Spleen (tissue), 11 donors: ENCODE data around the gene CALN1. TPM values are rescaled to one million over a fixed set of nuclear protein-coding genes. Genes with fewer than 3 reads are reported as not detected.

ENCODE experiments used
- DNase-seq: peaks from one replicate; pipeline ENCODE4 v3.0.0-alpha.2; 2020
- H3K27ac ChIP-seq, 8 donors: fragments of 200-600 bp; sonication (generic) in 7 of 8; 1 replicate in 4 of 8; 2 replicates in 4 of 8; pipeline versions ENCODE4 v1.5.0 to v1.8.0; 2016 to 2021; ENCODE audit warnings: inconsistent platforms in 4 of 8, mild to moderate bottlenecking in 4 of 8, moderate library complexity in 1 of 8
- H3K27me3 ChIP-seq, 7 donors: fragments of 200-600 bp; sonication (generic) in 6 of 7; replicated peaks in 1 of 7; 1 replicate in 4 of 7; 2 replicates in 3 of 7; pipeline versions ENCODE4 v1.5.0 to v1.8.0; 2016 to 2021; ENCODE audit warnings: inconsistent platforms in 3 of 7, mild to moderate bottlenecking in 1 of 7
- H3K36me3 ChIP-seq, 6 donors: fragments of 200-600 bp; sonication (generic) in 5 of 6; 1 replicate in 4 of 6; 2 replicates in 2 of 6; pipeline versions ENCODE4 v1.5.0 to v1.8.0; 2016 to 2021; ENCODE audit warnings: inconsistent platforms in 2 of 6
- H3K4me1 ChIP-seq, 6 donors: fragments of 200-600 bp; sonication (generic) in 5 of 6; 1 replicate in 3 of 6; 2 replicates in 3 of 6; pipeline versions ENCODE4 v1.5.0 to v1.8.0; 2016 to 2021; ENCODE audit warnings: inconsistent platforms in 3 of 6
- H3K4me3 ChIP-seq, 8 donors: fragments of 200-600 bp; sonication (generic) in 7 of 8; 1 replicate in 4 of 8; 2 replicates in 4 of 8; pipeline versions ENCODE4 v1.5.0 to v1.8.0; 2016 to 2021; ENCODE audit warnings: inconsistent platforms in 4 of 8, mild to moderate bottlenecking in 4 of 8, moderate library complexity in 2 of 8
- H3K9me3 ChIP-seq, 8 donors: fragments of 200-600 bp; sonication (generic) in 7 of 8; 1 replicate in 4 of 8; 2 replicates in 4 of 8; pipeline versions ENCODE4 v1.5.0 to v1.8.0; 2016 to 2021; ENCODE audit warnings: inconsistent platforms in 4 of 8
- CTCF ChIP-seq, 11 experiments: fragments of 200-600 bp in 7 of 11; fragments of 450-650 bp in 4 of 11; sonication (generic) in 4 of 11; IDR thresholded peaks in 8 of 11; conservative IDR thresholded peaks in 3 of 11; 1 replicate in 7 of 11; 2 replicates in 4 of 11; pipeline versions ENCODE4 v1.4.0 to v1.8.0; 2016 to 2021; ENCODE audit warnings: antibody characterized with exemption in 11 of 11, inconsistent platforms in 4 of 11, mild to moderate bottlenecking in 1 of 11
- POLR2A ChIP-seq, 3 donors: fragments of 450-650 bp; IDR thresholded peaks; one replicate each; pipeline ENCODE4 v1.5.1; 2017; ENCODE audit warnings: antibody characterized with exemption in 3 of 3, mild to moderate bottlenecking in 1 of 3
- POLR2AphosphoS5 ChIP-seq, 3 donors: sonication (generic); formaldehyde crosslinking; IDR thresholded peaks; one replicate each; pipeline ENCODE4 v1.5.1; 2017; ENCODE audit warnings: antibody characterized with exemption in 3 of 3
- WGBS, 5 donors: extraction: QIAGEN DNeasy Blood & Tissue Kit in 3 of 5; methylation state at CpG; one replicate each; pipeline versions ENCODE4 v1.1.5 to v1.1.7; 2013 to 2018; 5-methylcytosine and 5-hydroxymethylcytosine counted together
- intact Hi-C: fragments of 100-400 bp; cut with DNase I; formaldehyde crosslinking; loops from one replicate; pipeline ENCODE4 v1.15.0; 2023; ENCODE audit warnings: low total_unique reads
- polyA plus RNA-seq, 3 donors: library from polyadenylated mRNA; stranded (reverse); fragments of 200-250 nt; gene quantifications; one replicate each; pipeline ENCODE4 v1.2.1, GENCODE V29; 2013
- total RNA-seq, 7 donors: library from RNA; depleted of rRNA in 3 of 7; stranded (reverse); fragments of >200 nt in 3 of 7; fragmentation: NEBNext Ultra II Directional in 4 of 7; extraction: Animal tissue kit (Norgen Biotek cat#: 25700) in 4 of 7; gene quantifications; one replicate each; pipeline versions ENCODE4 v1.1.0 to v1.2.1, GENCODE V29; 2016 to 2021
- donor health status: healthy with polysubstance abuse.
- donor health status: DM: no; HTN: no; CAD: no; lungs with moderate emphysema.
- donor health status: DM: no; HTN: no; CAD: no.
- donor health status: Bipolar disorder and iron deficiency.
- donor health status: healthy.
- donor health status: DM: no; HTN: no; CAD: no.
- donor health status: DM: yes; HTN: yes; CAD: no.

CALN1 gene
- total and polyA plus RNA-seq, 10 donors = under 0.01 to 0.19 (median 0.03) TPM; not detected in 7

- TF ChIP-seq CTCF (IDR thresholded peaks at IDR 0.05 in 8 of 11, conservative IDR thresholded peaks at IDR 0.05 in 3 of 11) (no peak), POLR2A (IDR thresholded peaks at IDR 0.05) (no peak), POLR2AphosphoS5 (IDR thresholded peaks at IDR 0.05) (no peak)
- peaks cover 0 to 22% (median 1%) of the 10 kb centered on the region in 8 donors for H3K9me3 ChIP-seq
- intact Hi-C loops = no loop called here
- H3K4me3 ChIP-seq = no peak overlapping the region
- H3K27ac ChIP-seq = no peak overlapping the region
- WGBS, 5 donors = 92 to 97% (median 93%) methylated on average over 11 of the region's 11 CpGs
- no peak for DNase-seq
- no peaks in the 10 kb centered on the region for H3K27me3 ChIP-seq
- H3K4me1 ChIP-seq = no peaks in the 10 kb centered on the region
- H3K36me3 ChIP-seq = no peaks in the 10 kb centered on the region
These were observed 611.8 kb downstream of the CALN1 start for GRCh38 chr7:71800321-71800720.

GRCh38 chr7:71795410-71795809 is 616.7 kb downstream of the CALN1 start:
- H3K4me3 ChIP-seq = no peak overlapping the region
- 91 to 94% (median 93%) methylated on average over 10 of the region's 10 CpGs for WGBS, 5 donors
- intact Hi-C loops = no loop called here

GRCh38 chr7:71793251-71793650 is 618.9 kb downstream of the CALN1 start:
- H3K9me3 ChIP-seq = peaks cover 0 to 39% (median 16%) of the 10 kb centered on the region in 8 donors
- H3K4me1 ChIP-seq = no peaks in the 10 kb centered on the region
- TF ChIP-seq CTCF (IDR thresholded peaks at IDR 0.05 in 8 of 11, conservative IDR thresholded peaks at IDR 0.05 in 3 of 11) (no peak), POLR2AphosphoS5 (IDR thresholded peaks at IDR 0.05) (no peak), POLR2A (IDR thresholded peaks at IDR 0.05) (no peak)
- intact Hi-C loops = no loop called here
- 79 to 93% (median 83%) methylated on average over 5 of the region's 5 CpGs for WGBS, 5 donors
- no peak overlapping the region for H3K27ac ChIP-seq
- no peak for DNase-seq
- no peak overlapping the region for H3K4me3 ChIP-seq
- H3K36me3 ChIP-seq = no peaks in the 10 kb centered on the region
- H3K27me3 ChIP-seq = no peaks in the 10 kb centered on the region

More at GRCh38 chr7:71795410-71795809, 616.7 kb downstream of the CALN1 start:
- no peak for TF ChIP-seq POLR2A (IDR thresholded peaks at IDR 0.05)
- no peaks in the 10 kb centered on the region for H3K36me3 ChIP-seq
- no peak for DNase-seq
- H3K4me1 ChIP-seq = no peaks in the 10 kb centered on the region
- no peaks in the 10 kb centered on the region for H3K27me3 ChIP-seq
- H3K27ac ChIP-seq = no peak overlapping the region
- H3K9me3 ChIP-seq = peaks cover 0 to 25% (median 5%) of the 10 kb centered on the region in 8 donors

GRCh38 chr7:71787513-71787912 is 624.6 kb downstream of the CALN1 start:
- no peaks in the 10 kb centered on the region for H3K27me3 ChIP-seq
- DNase-seq = no peak
- no peak overlapping the region for H3K4me3 ChIP-seq
- no peak overlapping the region for H3K27ac ChIP-seq
- TF ChIP-seq CTCF (IDR thresholded peaks at IDR 0.05 in 8 of 11, conservative IDR thresholded peaks at IDR 0.05 in 3 of 11) (no peak), POLR2AphosphoS5 (IDR thresholded peaks at IDR 0.05) (no peak), POLR2A (IDR thresholded peaks at IDR 0.05) (no peak)
- no peaks in the 10 kb centered on the region for H3K4me1 ChIP-seq
- H3K9me3 ChIP-seq = peaks cover 0 to 67% (median 37%) of the 10 kb centered on the region in 8 donors
- H3K36me3 ChIP-seq = no peaks in the 10 kb centered on the region
- 94 to 97% (median 96%) methylated on average over 15 of the region's 15 CpGs for WGBS, 5 donors
- intact Hi-C loops = no loop called here

GRCh38 chr7:71785216-71785615 is 626.9 kb downstream of the CALN1 start:
- no peak for DNase-seq
- H3K36me3 ChIP-seq = no peaks in the 10 kb centered on the region
- H3K27ac ChIP-seq = no peak overlapping the region
- intact Hi-C loops = no loop called here
- H3K4me3 ChIP-seq = no peak overlapping the region
- no peaks in the 10 kb centered on the region for H3K27me3 ChIP-seq
- no peaks in the 10 kb centered on the region for H3K4me1 ChIP-seq
- WGBS, 5 donors = 71 to 88% (median 81%) methylated on average over 5 of the region's 5 CpGs
- H3K9me3 ChIP-seq = peaks cover 0 to 53% (median 30%) of the 10 kb centered on the region in 8 donors
- no peak for TF ChIP-seq POLR2A (IDR thresholded peaks at IDR 0.05)
- TF ChIP-seq POLR2AphosphoS5 (IDR thresholded peaks at IDR 0.05) = no peak
